ENCODE results near the gene SH3GLB1. TPM values are rescaled to one million over a fixed set of nuclear protein-coding genes. Genes with fewer than 3 reads are reported as not detected.

Gene SH3GLB1
- total RNA-seq, 4 donors from 2014 or later = 58.4 to 81.7 (median 77.3) TPM

DNA sequence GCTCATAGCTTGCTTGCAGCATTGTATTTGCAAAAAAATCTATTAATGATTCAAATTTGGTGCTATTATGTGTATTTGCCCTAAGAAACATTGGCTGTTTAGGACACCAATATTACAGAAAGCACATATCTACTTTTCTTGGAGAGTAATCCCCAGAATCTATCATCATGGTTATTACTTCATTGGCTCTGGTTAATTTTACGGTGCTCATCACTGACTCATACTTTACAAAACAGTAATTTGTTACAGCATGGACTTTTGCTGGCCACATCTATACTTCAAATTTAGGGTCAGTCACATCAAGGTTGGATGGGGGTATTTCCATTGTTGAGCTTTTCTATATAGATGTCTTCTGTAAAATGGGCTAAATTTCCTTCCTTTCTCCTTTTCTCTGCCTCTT, 45.7 kb downstream of the SH3GLB1 start:
- Histone ChIP-seq H3K36me3 (peaks cover 0 to 23% of the 10 kb centered on the region in 2 donors), H3K27me3 (peaks cover 2% of the 10 kb centered on the region), H3K9me3 (no peaks in the 10 kb centered on the region), H3K4me3 (no peak overlapping the region), H3K4me1 (no peaks in the 10 kb centered on the region), H3K27ac (no peak overlapping the region)
- 20 to 69% methylated on average over 1 of the region's 1 CpG for WGBS, 2 donors (ENCODE audit: low coverage in 1 of 2)
- TF ChIP-seq POLR2A (IDR thresholded peaks at IDR 0.05) (no peak), POLR2AphosphoS5 (IDR thresholded peaks at IDR 0.05) (no peak), EP300 (IDR thresholded peaks at IDR 0.05) (no peak)
- TF ChIP-seq, protein P1, sequence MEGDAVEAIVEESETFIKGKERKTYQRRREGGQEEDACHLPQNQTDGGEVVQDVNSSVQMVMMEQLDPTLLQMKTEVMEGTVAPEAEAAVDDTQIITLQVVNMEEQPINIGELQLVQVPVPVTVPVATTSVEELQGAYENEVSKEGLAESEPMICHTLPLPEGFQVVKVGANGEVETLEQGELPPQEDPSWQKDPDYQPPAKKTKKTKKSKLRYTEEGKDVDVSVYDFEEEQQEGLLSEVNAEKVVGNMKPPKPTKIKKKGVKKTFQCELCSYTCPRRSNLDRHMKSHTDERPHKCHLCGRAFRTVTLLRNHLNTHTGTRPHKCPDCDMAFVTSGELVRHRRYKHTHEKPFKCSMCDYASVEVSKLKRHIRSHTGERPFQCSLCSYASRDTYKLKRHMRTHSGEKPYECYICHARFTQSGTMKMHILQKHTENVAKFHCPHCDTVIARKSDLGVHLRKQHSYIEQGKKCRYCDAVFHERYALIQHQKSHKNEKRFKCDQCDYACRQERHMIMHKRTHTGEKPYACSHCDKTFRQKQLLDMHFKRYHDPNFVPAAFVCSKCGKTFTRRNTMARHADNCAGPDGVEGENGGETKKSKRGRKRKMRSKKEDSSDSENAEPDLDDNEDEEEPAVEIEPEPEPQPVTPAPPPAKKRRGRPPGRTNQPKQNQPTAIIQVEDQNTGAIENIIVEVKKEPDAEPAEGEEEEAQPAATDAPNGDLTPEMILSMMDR (IDR thresholded peaks at IDR 0.05) = no peak
- no peak for ATAC-seq

DNA sequence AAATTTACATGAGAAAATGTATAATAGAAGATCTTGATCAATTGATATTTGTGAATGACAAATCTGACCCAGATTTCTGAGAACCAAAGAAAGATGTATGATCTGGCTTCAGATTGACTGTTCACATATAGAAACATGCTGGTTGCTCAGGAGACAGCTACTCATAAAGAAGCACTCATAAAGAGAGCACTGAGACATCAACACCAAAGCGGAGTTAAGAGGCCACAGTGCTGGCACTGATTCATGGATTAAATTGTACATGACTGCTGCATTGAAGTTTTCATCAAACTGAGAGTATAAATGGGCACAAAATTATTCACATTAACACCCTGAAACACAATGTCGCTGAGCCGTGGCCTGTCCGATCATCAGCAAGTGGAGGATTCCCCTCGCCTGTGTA, 46.2 kb downstream of the SH3GLB1 start:
- Histone ChIP-seq H3K4me1 (no peaks in the 10 kb centered on the region), H3K4me3 (no peak overlapping the region), H3K27ac (no peak overlapping the region), H3K9me3 (no peaks in the 10 kb centered on the region), H3K27me3 (peaks cover 7% of the 10 kb centered on the region), H3K36me3 (peaks cover 0 to 18% of the 10 kb centered on the region in 2 donors)
- TF ChIP-seq, protein P1 (IDR thresholded peaks at IDR 0.05) = no peak
- TF ChIP-seq POLR2AphosphoS5 (IDR thresholded peaks at IDR 0.05) = no peak
- TF ChIP-seq EP300 (IDR thresholded peaks at IDR 0.05) = no peak
- WGBS, 2 donors (ENCODE audit: low coverage in 1 of 2) = 67 to 93% methylated on average over 5 of the region's 5 CpGs
- no peak for ATAC-seq

DNA sequence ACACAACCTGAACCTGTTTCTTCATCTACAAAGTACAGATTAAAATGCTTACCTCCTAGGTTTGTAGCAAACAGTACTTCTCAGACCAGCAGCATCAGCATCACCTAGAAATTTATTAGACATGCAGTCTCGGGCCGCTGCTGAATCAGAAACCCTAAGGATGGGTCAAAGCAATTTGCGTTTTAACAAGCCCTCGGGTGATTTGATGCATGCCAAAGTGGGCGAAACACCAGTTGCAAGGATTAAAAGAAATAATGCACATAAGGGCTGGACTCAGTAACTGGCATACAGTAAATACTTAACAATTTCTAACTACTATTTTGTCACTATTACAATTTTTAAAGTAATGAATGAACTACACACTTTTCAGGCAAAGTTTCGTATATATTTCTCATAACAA, 47.5 kb downstream of the SH3GLB1 start:
- Histone ChIP-seq H3K27ac (no peak overlapping the region), H3K4me1 (no peaks in the 10 kb centered on the region), H3K4me3 (no peak overlapping the region), H3K36me3 (peaks cover 0 to 5% of the 10 kb centered on the region in 2 donors), H3K9me3 (no peaks in the 10 kb centered on the region), H3K27me3 (peaks cover 10% of the 10 kb centered on the region)
- 69 to 81% methylated on average over 6 of the region's 6 CpGs for WGBS, 2 donors (ENCODE audit: low coverage in 1 of 2)
- TF ChIP-seq EP300 (IDR thresholded peaks at IDR 0.05) = no peak
- TF ChIP-seq, protein P1 (IDR thresholded peaks at IDR 0.05) = no peak
- no peak for TF ChIP-seq POLR2AphosphoS5 (IDR thresholded peaks at IDR 0.05)
- TF ChIP-seq POLR2A (IDR thresholded peaks at IDR 0.05) = no peak
- no peak for ATAC-seq

DNA sequence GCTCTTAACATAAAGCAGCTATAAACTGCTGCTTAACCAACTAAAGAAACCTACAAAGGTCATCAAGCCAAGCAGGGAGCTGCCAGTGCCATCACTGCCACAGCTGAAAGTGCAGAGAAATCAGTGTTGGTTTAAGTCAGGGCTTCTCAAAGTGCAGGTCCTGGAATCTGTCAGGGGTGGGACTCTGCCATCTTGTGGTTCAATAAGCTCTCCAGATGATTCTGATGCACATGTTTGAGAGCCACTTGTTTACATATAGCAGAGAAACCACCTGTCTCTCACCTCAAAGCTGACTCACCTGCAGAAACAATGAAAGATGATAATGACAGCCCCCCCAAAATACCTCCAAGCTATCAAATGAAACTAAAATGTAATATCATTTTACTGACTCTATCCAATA, 49.3 kb downstream of the SH3GLB1 start:
- TF ChIP-seq POLR2AphosphoS5 (IDR thresholded peaks at IDR 0.05) (no peak), POLR2A (IDR thresholded peaks at IDR 0.05) (no peak), EP300 (IDR thresholded peaks at IDR 0.05) (no peak)
- TF ChIP-seq, protein P1 (IDR thresholded peaks at IDR 0.05) = no peak
- no peak for ATAC-seq
- H3K4me1 ChIP-seq = no peaks in the 10 kb centered on the region
- no peak overlapping the region for H3K27ac ChIP-seq
- H3K27me3 ChIP-seq = peaks cover 10% of the 10 kb centered on the region
- H3K9me3 ChIP-seq = no peaks in the 10 kb centered on the region
- H3K4me3 ChIP-seq = no peak overlapping the region
- no peaks in the 10 kb centered on the region for H3K36me3 ChIP-seq

DNA sequence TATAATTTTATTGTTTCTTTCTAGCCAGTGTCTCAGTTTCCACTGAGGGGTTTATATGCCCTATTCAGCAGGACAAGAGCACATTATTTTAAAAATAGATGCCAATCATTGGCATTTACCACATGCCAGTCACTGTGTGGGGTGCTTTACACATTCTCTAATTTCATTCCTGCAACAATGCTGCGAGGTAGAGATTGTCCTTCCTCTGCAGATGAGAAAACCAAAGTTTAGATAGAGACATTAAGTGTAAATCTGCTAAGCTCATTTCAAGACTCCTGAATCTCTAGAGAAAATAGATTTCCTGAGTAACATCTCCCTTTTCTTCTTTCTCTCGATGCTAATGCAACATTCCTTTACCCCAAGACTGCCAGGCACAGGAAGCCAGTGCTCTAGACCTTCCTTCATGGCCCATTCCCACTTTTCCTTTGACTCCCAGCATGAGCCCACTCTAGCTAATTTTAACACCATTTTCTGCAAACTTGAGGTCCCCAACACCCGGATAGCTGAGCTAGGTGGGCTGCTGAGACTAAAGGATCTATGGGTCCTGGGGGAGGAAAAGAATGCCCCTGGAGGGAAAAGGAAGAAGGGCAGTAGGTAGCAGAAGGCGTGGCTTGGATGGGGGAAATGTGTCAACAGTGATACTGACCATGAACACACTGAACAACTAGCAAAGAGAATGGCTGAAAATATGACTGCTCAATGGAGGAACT, 50.0 kb downstream of the SH3GLB1 start:
- TF ChIP-seq POLR2A (IDR thresholded peaks at IDR 0.05) = no peak
- no peak overlapping the region for H3K27ac ChIP-seq
- H3K4me1 ChIP-seq = no peaks in the 10 kb centered on the region
- ATAC-seq = no peak
- H3K27me3 ChIP-seq = peaks cover 10% of the 10 kb centered on the region
- H3K9me3 ChIP-seq = no peaks in the 10 kb centered on the region
- no peaks in the 10 kb centered on the region for H3K36me3 ChIP-seq
- WGBS, 2 donors (ENCODE audit: low coverage in 1 of 2) = 49 to 70% methylated on average over 3 of the region's 4 CpGs
- H3K4me3 ChIP-seq = no peak overlapping the region
